Fibroblast of mammary gland (primary cell): ENCODE measurements around the gene SCFD1.
A peak's percentile ranks its signal among the peaks of the same experiment; 100 is the strongest.

Experiments
- DNase-seq: peaks from one replicate; pipeline ENCODE4 v3.0.0-alpha.2; 2010; ENCODE audit warnings: low read depth
- H3K4me3 ChIP-seq: 2 replicates; pipeline ENCODE4 v1.5.1; 2011; ENCODE audit warnings: low read depth, mild to moderate bottlenecking, low read length, moderate library complexity; ENCODE audit not compliant: control insufficient read depth
- TF ChIP-seq, protein P1 (sequence below): conservative IDR thresholded peaks from 2 replicates; pipeline ENCODE4 v1.5.1; 2011; ENCODE audit warnings: low read depth, low read length, inconsistent platforms; ENCODE audit not compliant: control insufficient read depth, insufficient read depth

SCFD1 gene

DNA sequence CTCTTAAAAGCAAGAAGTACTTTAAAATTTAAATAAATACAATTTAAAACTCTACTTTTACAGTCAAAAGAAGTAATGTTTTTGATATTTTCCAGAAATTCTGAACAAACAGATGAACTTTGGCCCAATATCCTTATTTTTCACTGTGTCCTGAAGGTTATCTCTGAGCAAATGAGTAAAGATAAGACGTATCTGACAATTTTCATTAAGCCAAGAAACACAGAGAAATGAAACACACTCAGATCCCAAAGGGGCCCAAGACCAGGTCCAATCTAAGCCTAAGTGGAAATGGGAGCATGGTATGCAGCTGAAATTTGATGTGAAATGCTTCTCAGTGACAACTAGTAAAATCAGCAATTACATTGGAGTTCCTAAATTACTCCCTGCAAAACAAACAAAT lies 146.7 kb downstream of the SCFD1 start:
- TF ChIP-seq, protein P1, sequence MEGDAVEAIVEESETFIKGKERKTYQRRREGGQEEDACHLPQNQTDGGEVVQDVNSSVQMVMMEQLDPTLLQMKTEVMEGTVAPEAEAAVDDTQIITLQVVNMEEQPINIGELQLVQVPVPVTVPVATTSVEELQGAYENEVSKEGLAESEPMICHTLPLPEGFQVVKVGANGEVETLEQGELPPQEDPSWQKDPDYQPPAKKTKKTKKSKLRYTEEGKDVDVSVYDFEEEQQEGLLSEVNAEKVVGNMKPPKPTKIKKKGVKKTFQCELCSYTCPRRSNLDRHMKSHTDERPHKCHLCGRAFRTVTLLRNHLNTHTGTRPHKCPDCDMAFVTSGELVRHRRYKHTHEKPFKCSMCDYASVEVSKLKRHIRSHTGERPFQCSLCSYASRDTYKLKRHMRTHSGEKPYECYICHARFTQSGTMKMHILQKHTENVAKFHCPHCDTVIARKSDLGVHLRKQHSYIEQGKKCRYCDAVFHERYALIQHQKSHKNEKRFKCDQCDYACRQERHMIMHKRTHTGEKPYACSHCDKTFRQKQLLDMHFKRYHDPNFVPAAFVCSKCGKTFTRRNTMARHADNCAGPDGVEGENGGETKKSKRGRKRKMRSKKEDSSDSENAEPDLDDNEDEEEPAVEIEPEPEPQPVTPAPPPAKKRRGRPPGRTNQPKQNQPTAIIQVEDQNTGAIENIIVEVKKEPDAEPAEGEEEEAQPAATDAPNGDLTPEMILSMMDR, result no peak
- no peak overlapping the region for H3K4me3 ChIP-seq
- no peak for DNase-seq

- H3K4me3 ChIP-seq, result no peak overlapping the region
- TF ChIP-seq, protein P1, result no peak
- DNase-seq, result no peak
Measured at GRCh38 chr14:30770376-30770775, 148.3 kb downstream of the SCFD1 start.

DNA sequence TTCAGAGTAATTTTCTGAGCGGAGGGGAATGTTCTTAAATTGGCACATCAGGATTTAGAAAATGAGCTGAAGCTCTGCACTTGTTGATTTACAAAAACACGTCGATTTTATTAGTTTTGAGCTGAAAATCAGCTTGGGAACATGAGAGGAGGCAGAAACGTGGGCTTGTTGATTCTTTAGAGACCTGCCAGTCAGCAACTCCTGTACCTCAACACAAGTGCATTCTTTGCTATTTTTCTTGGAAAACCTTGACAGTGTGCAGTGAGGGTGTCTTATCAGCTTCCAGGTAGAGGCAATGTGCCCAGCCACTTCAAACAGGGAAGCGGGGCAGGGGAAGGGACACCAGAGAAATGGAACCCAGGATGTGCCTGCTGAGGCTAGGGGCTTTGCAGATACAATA lies 149.5 kb downstream of the SCFD1 start:
- DNase-seq, result no peak
- TF ChIP-seq, protein P1, result no peak
- H3K4me3 ChIP-seq, result no peak overlapping the region

GRCh38 chr14:30779210-30779609 lies 157.1 kb downstream of the SCFD1 start:
- no peak overlapping the region for H3K4me3 ChIP-seq
- TF ChIP-seq, protein P1, result no peak
- peak; percentile 48 for DNase-seq
